ENCODE results near the gene FILIP1L.

The FILIP1L gene

GRCh38 chr3:99869621-99870020 is 244.7 kb downstream of the FILIP1L start:
- no peaks in the 10 kb centered on the region for H3K36me3 Mint-ChIP-seq (ENCODE audit: low read depth)
- H3K27ac Mint-ChIP-seq = no peak overlapping the region
- no peaks in the 10 kb centered on the region for H3K27me3 Mint-ChIP-seq
- H3K4me1 Mint-ChIP-seq (ENCODE audit: low read depth) = peaks cover 11% of the 10 kb centered on the region
- intact Hi-C loops (cut with micrococcal nuclease) = no loop called here
- H3K9me3 Mint-ChIP-seq = no peaks in the 10 kb centered on the region
- no peak overlapping the region for H3K4me3 Mint-ChIP-seq

- no peaks in the 10 kb centered on the region for H3K27me3 Mint-ChIP-seq
- no peak overlapping the region for H3K4me3 Mint-ChIP-seq
- H3K4me1 Mint-ChIP-seq (ENCODE audit: low read depth) = peaks cover 11% of the 10 kb centered on the region
These were observed 246.0 kb downstream of the FILIP1L start for GRCh38 chr3:99868311-99868646.

GRCh38 chr3:99867594-99868310 is 246.5 kb downstream of the FILIP1L start:
- Mint-ChIP-seq H3K9me3 (no peaks in the 10 kb centered on the region), H3K27me3 (no peaks in the 10 kb centered on the region), H3K4me1 (ENCODE audit: low read depth) (peaks cover 10% of the 10 kb centered on the region), H3K36me3 (ENCODE audit: low read depth) (peaks cover 4% of the 10 kb centered on the region), H3K27ac (no peak overlapping the region), H3K4me3 (no peak overlapping the region)
- intact Hi-C loops (cut with micrococcal nuclease) = no loop called here

More at GRCh38 chr3:99868311-99868646, 246.0 kb downstream of the FILIP1L start:
- Mint-ChIP-seq H3K27ac (no peak overlapping the region), H3K9me3 (no peaks in the 10 kb centered on the region), H3K36me3 (ENCODE audit: low read depth) (no peaks in the 10 kb centered on the region)
- intact Hi-C loops (cut with micrococcal nuclease) = no loop called here

- Mint-ChIP-seq H3K27ac (no peak overlapping the region), H3K9me3 (no peaks in the 10 kb centered on the region), H3K4me3 (no peak overlapping the region), H3K36me3 (ENCODE audit: low read depth) (peaks cover 8% of the 10 kb centered on the region), H3K27me3 (no peaks in the 10 kb centered on the region), H3K4me1 (ENCODE audit: low read depth) (no peaks in the 10 kb centered on the region)
- intact Hi-C loops (cut with micrococcal nuclease) = no loop called here
These were observed 248.0 kb downstream of the FILIP1L start for GRCh38 chr3:99866261-99866761.

- Mint-ChIP-seq H3K4me3 (no peak overlapping the region), H3K9me3 (no peaks in the 10 kb centered on the region), H3K27ac (no peak overlapping the region), H3K4me1 (ENCODE audit: low read depth) (no peaks in the 10 kb centered on the region), H3K36me3 (ENCODE audit: low read depth) (peaks cover 8% of the 10 kb centered on the region), H3K27me3 (no peaks in the 10 kb centered on the region)
- intact Hi-C loops (cut with micrococcal nuclease) = no loop called here
These were observed 249.0 kb downstream of the FILIP1L start for GRCh38 chr3:99865321-99865720.

GRCh38 chr3:99864289-99864688 is 250.0 kb downstream of the FILIP1L start:
- H3K27me3 Mint-ChIP-seq = no peaks in the 10 kb centered on the region
- no peak overlapping the region for H3K27ac Mint-ChIP-seq

GRCh38 chr3:99863588-99863987 is 250.7 kb downstream of the FILIP1L start:
- intact Hi-C loops (cut with micrococcal nuclease) = no loop called here
- no peaks in the 10 kb centered on the region for H3K27me3 Mint-ChIP-seq
- H3K9me3 Mint-ChIP-seq = no peaks in the 10 kb centered on the region
- no peak overlapping the region for H3K27ac Mint-ChIP-seq
- no peaks in the 10 kb centered on the region for H3K4me1 Mint-ChIP-seq (ENCODE audit: low read depth)
- H3K4me3 Mint-ChIP-seq = no peak overlapping the region
- peaks cover 8% of the 10 kb centered on the region for H3K36me3 Mint-ChIP-seq (ENCODE audit: low read depth)

More at GRCh38 chr3:99864289-99864688, 250.0 kb downstream of the FILIP1L start:
- no peaks in the 10 kb centered on the region for H3K4me1 Mint-ChIP-seq (ENCODE audit: low read depth)
- peaks cover 8% of the 10 kb centered on the region for H3K36me3 Mint-ChIP-seq (ENCODE audit: low read depth)
- no peaks in the 10 kb centered on the region for H3K9me3 Mint-ChIP-seq
- intact Hi-C loops (cut with micrococcal nuclease) = no loop called here
- no peak overlapping the region for H3K4me3 Mint-ChIP-seq

GRCh38 chr3:99863002-99863401 is 251.3 kb downstream of the FILIP1L start:
- H3K9me3 Mint-ChIP-seq = no peaks in the 10 kb centered on the region
- intact Hi-C loops (cut with micrococcal nuclease) = no loop called here
- no peak overlapping the region for H3K4me3 Mint-ChIP-seq
- H3K27me3 Mint-ChIP-seq = no peaks in the 10 kb centered on the region
- H3K36me3 Mint-ChIP-seq (ENCODE audit: low read depth) = peaks cover 8% of the 10 kb centered on the region
- H3K4me1 Mint-ChIP-seq (ENCODE audit: low read depth) = no peaks in the 10 kb centered on the region
- H3K27ac Mint-ChIP-seq = no peak overlapping the region

GRCh38 chr3:99862208-99862607 is 252.1 kb downstream of the FILIP1L start:
- Mint-ChIP-seq H3K27ac (no peak overlapping the region), H3K4me1 (ENCODE audit: low read depth) (no peaks in the 10 kb centered on the region), H3K27me3 (no peaks in the 10 kb centered on the region), H3K36me3 (ENCODE audit: low read depth) (peaks cover 8% of the 10 kb centered on the region), H3K4me3 (no peak overlapping the region), H3K9me3 (no peaks in the 10 kb centered on the region)
- intact Hi-C loops (cut with micrococcal nuclease) = no loop called here

- peaks cover under 1% of the 10 kb centered on the region for H3K4me1 Mint-ChIP-seq (ENCODE audit: low read depth)
These were observed 253.1 kb downstream of the FILIP1L start for GRCh38 chr3:99861216-99861615.

GRCh38 chr3:99859825-99860224 is 254.5 kb downstream of the FILIP1L start:
- intact Hi-C loops (cut with micrococcal nuclease) = no loop called here
- peaks cover 5% of the 10 kb centered on the region for H3K4me1 Mint-ChIP-seq (ENCODE audit: low read depth)

More at GRCh38 chr3:99861216-99861615, 253.1 kb downstream of the FILIP1L start:
- no peak overlapping the region for H3K4me3 Mint-ChIP-seq
- no peak overlapping the region for H3K27ac Mint-ChIP-seq
- H3K9me3 Mint-ChIP-seq = no peaks in the 10 kb centered on the region
- H3K36me3 Mint-ChIP-seq (ENCODE audit: low read depth) = peaks cover 8% of the 10 kb centered on the region
- no peaks in the 10 kb centered on the region for H3K27me3 Mint-ChIP-seq
- intact Hi-C loops (cut with micrococcal nuclease) = no loop called here

GRCh38 chr3:99858469-99858868 is 255.8 kb downstream of the FILIP1L start:
- H3K27me3 Mint-ChIP-seq = no peaks in the 10 kb centered on the region
- H3K36me3 Mint-ChIP-seq (ENCODE audit: low read depth) = peaks cover 8% of the 10 kb centered on the region
- no peak overlapping the region for H3K4me3 Mint-ChIP-seq
- peaks cover 5% of the 10 kb centered on the region for H3K4me1 Mint-ChIP-seq (ENCODE audit: low read depth)
- no peaks in the 10 kb centered on the region for H3K9me3 Mint-ChIP-seq
- no peak overlapping the region for H3K27ac Mint-ChIP-seq
- intact Hi-C loops (cut with micrococcal nuclease) = no loop called here

More at GRCh38 chr3:99859825-99860224, 254.5 kb downstream of the FILIP1L start:
- Mint-ChIP-seq H3K27me3 (no peaks in the 10 kb centered on the region), H3K9me3 (no peaks in the 10 kb centered on the region), H3K4me3 (no peak overlapping the region), H3K36me3 (ENCODE audit: low read depth) (peaks cover 8% of the 10 kb centered on the region), H3K27ac (no peak overlapping the region)

- intact Hi-C loops (cut with micrococcal nuclease) = no loop called here
- Mint-ChIP-seq H3K4me1 (ENCODE audit: low read depth) (peaks cover 5% of the 10 kb centered on the region), H3K9me3 (no peaks in the 10 kb centered on the region), H3K27ac (no peak overlapping the region), H3K4me3 (no peak overlapping the region), H3K36me3 (ENCODE audit: low read depth) (no peaks in the 10 kb centered on the region), H3K27me3 (no peaks in the 10 kb centered on the region)
These were observed 257.0 kb downstream of the FILIP1L start for GRCh38 chr3:99857278-99857677.

GRCh38 chr3:99856437-99857220 is 257.7 kb downstream of the FILIP1L start:
- no peak overlapping the region for H3K4me3 Mint-ChIP-seq
- intact Hi-C loops (cut with micrococcal nuclease) = no loop called here
- no peaks in the 10 kb centered on the region for H3K36me3 Mint-ChIP-seq (ENCODE audit: low read depth)
- H3K4me1 Mint-ChIP-seq (ENCODE audit: low read depth) = peaks cover 5% of the 10 kb centered on the region
- no peaks in the 10 kb centered on the region for H3K9me3 Mint-ChIP-seq
- H3K27me3 Mint-ChIP-seq = no peaks in the 10 kb centered on the region
- no peak overlapping the region for H3K27ac Mint-ChIP-seq

Measured in dendritic cell treated with granulocyte-macrophage colony-stimulating factor and Interleukin-4, amounts not matched to agents 40 ng/mL and 50 ng/mL, for 4 days (primary cell).